ENCODE data around the gene THSD4.

Gene THSD4

DNA sequence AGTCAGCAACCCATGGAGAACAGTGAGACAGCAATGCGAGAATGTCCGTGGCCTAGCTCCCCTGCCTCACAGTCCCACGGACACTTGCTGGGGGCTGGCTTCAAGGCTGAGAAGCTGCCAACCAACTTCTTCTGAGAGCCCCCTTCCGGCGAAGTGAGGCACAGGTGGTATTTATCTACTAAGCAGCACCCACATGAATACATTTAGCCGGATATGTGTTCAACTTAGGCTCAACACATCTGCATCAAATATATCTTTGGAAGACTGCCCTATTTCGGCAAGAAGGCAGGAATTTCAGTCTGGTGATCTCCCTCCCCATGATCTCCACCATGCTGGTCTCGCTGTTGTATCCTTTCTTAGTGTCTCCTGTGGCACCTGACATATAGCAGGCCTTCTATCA is 354.1 kb downstream of the THSD4 start:
- no peak for DNase-seq

DNA sequence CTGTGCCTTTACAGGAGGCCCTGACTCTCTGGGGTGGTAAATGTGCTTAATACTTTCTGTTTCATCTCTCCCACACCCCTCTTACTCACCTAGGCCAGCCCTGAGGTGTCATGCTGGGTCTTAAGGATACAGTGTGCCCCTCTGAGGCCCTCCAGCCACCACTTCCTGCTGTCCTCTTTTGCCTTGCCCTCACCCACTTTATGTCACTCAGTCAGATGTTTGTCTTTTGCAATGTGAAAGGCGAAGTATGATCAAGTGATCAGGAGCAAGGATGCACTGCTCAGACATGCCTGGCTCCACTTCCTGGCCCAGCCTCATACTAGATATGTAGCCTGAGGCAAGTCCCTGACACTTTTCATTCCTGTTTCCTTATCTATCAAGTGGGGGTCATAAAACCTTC is 356.1 kb downstream of the THSD4 start:
- DNase-seq, result no peak

DNA sequence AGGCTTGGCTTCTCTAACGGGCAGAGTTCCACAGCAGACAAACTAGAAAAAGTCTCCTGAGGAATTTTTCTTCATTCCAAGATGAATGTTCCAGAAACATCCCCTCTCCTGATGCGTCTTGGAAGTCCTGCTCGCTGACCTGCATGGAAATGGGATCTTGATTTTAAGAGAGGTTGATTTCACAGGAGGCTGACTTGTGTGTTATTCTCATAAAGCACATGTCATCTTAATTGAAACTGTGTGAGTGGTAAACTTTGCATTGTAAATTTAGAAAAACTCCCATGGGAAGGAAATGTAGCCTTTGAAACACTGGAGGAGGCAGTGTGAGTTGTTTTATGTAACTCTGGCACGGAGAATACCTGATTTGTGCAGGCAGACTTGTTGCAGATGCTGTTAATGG is 357.3 kb downstream of the THSD4 start:
- no peak for DNase-seq

DNA sequence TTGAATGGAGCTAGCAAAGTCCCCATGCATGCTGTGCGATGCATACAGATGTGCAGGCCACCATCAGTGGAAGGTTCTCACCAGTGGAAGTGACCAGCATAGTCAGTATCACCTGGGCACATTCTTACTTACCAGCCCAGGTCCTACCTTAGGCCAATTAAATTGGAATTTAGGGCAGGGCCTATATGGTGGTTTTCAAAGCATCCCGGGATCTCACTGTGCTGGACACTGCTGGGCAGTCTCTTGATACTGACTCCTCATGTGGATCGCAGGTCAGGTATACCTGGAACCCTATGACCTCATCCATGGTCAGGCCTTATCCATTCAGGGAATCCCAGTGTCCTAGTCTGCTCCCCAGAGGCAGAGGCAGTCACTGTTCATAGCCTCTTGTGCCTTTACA is 358.5 kb downstream of the THSD4 start:
- DNase-seq, result no peak

- no peak for DNase-seq
Measured at GRCh38 chr15:71476823-71477222, 361.6 kb downstream of the THSD4 start.

GRCh38 chr15:71480556-71480955 is 365.3 kb downstream of the THSD4 start:
- DNase-seq, result no peak

DNA sequence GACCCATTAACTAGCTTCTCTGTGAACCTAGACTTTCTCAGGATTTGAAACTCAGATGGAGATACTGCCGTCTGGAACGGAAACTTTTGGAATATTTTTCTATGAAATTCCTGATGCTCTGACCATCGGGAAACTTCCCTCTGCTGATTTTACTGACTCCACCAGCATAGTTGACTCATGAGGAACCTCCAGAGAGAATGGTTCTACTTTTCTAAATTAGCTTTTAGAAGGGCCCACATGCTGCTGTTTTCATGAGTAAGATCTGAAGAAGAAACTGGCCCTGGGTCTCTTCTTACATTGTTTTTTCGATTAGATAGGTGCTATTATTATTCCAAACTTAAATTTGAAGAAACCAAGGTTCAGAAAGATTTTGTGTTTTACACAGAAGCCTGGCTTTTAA is 368.8 kb downstream of the THSD4 start:
- no peak for DNase-seq

DNA sequence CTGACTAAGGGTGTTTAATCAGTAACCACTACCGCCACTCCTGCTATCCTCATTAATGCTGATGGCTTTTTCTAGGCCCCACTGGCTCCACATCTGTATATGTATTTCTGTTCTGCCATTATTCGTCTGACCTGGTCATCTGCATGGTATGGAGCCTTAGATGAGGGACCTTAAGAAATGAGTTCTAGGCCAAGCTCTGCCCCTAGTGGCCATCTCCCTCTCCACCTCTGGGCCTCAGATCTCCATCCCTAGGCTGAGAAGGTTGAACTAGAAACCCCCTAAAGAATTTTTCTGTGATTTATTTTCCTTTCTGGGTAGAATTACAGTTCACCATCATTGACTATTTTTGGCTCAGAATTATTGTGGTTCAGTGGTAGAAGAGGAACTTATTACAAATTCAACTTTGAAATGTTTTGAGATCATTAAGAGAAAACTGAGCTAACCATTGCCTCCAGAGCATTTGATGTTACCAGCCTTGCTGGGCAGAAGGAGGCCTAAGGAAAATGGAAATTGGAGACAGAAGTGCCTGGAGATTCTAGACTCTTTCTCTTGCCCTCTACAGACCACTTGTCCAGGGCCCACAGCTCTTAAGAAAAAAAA is 369.9 kb downstream of the THSD4 start:
- no peak for DNase-seq

DNA sequence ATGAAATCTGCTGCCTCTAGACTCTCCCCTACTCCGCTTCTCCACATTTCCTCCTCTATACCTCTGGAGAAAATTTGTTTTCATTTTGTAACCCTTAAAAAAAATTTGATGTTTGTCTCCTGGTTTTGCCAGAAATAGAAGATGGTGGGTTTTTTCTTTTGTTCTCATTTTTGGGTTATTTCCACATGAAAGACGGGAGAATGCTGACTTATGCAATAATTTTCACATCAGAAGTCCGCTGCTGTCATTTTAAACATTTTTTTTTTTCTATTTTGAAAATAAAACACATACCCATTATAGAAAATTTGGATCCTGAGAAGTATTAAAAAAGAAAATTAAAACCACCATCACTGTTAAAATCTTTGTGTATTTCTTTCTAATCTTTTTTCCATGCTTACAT is 374.3 kb downstream of the THSD4 start:
- DNase-seq, result no peak

- no peak for DNase-seq
Measured at GRCh38 chr15:71493526-71493925, 378.3 kb downstream of the THSD4 start.

GRCh38 chr15:71494563-71495397 is 379.5 kb downstream of the THSD4 start:
- DNase-seq, result no peak

DNA sequence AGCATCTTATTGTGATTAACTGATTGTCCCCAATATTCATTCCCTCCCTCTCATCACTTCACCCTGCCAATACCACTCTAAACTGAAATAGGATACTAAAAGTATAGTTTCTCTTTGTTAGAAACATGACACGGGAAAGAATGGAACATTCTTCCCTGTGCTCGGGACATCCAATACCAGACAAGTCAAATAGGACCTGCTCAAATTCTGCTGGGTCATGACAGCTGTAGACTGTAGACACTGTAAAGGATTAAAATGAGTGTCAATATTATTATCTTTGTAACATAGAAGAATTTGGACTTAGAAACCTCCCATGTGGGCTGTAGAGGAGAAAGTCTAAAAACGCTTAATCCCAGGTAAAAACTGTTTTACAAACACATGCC is 380.1 kb downstream of the THSD4 start:
- no peak for DNase-seq

GRCh38 chr15:71496336-71496955 is 381.2 kb downstream of the THSD4 start:
- DNase-seq, result no peak

DNA sequence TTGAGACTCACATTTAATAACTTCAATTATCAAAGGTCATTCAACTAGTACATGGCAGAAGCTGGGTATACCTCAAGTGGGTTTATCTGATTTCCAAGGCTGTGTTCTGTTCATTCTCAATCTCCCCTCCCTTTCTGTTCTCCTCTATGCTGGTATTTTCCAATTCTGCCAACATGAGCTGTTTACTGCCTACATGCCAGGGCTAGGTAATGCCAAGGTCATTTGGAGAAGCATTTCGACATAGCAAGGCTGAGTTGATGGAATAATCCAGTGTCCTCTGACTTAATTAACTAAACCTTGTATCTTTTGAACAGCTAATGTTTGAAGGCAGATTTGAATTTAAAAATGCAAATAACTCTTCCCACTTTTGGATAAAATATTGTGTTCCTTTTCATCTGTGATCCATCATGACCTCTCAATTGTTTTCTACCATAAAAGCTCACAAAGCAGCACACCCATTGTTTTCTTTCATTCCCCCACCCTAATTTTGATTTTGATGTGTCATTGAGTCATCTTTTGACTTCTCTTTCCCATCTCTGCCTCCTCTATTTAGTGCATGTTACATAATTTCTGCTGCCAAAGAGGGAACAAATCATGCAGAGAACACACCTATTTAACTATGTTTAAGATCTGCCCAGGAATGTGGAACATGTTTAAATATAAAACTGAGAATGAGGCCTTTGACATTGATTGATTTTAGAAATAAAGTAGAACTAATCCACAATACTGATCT is 386.2 kb downstream of the THSD4 start:
- DNase-seq, result no peak

DNA sequence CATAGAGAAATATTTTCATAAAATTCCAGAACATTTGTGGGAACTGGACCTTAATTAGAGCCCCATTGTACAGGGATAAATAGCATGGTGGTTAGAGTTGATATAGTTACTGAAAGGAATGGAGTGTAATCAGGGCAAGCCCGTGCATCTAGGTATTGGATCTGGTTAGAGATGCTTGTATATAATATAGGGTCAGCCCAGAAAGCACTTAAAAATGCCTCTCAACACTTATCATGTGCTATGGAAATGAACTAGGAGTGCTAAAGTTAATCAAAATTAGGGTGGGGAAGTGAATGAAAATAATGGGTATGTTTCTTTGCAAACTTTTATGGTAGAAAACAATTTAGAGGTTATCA is 386.8 kb downstream of the THSD4 start:
- no peak for DNase-seq

- no peak for DNase-seq
Measured at GRCh38 chr15:71505962-71506361, 390.7 kb downstream of the THSD4 start.

GRCh38 chr15:71506946-71507345 is 391.7 kb downstream of the THSD4 start:
- DNase-seq, result no peak

DNA sequence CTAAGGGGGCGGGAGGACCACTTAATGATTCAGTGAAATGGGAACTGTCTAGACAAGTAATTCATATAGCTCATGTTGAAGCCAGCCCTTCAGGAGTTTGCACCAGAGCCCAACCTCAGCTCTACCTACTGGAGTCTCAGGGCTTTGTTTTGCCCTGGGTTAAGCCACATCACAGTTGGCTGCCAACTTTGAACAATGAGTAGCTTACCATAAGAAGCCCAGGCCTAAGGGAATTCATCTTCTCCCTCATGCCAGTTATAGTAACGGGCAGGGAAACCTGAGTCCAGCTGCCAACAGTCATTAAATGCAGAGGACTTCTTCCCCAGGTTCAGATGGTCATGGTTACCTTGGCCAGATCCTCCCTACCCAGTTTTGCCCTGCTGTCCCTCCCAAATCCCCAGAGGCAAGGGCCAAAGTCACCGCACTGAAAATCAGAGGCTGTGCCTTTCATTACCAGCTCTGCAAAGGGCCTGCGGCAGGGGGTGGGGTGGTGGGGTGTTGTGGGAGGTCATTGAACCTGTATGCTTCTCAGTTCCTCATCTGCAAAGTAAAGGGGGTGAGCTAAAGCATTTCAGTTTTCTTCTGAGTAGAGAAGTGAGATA is 392.9 kb downstream of the THSD4 start:
- DNase-seq, result no peak

GRCh38 chr15:71509139-71509538 is 393.9 kb downstream of the THSD4 start:
- DNase-seq, result no peak

- DNase-seq, result no peak
Measured at GRCh38 chr15:71510763-71511162, 395.5 kb downstream of the THSD4 start.

DNA sequence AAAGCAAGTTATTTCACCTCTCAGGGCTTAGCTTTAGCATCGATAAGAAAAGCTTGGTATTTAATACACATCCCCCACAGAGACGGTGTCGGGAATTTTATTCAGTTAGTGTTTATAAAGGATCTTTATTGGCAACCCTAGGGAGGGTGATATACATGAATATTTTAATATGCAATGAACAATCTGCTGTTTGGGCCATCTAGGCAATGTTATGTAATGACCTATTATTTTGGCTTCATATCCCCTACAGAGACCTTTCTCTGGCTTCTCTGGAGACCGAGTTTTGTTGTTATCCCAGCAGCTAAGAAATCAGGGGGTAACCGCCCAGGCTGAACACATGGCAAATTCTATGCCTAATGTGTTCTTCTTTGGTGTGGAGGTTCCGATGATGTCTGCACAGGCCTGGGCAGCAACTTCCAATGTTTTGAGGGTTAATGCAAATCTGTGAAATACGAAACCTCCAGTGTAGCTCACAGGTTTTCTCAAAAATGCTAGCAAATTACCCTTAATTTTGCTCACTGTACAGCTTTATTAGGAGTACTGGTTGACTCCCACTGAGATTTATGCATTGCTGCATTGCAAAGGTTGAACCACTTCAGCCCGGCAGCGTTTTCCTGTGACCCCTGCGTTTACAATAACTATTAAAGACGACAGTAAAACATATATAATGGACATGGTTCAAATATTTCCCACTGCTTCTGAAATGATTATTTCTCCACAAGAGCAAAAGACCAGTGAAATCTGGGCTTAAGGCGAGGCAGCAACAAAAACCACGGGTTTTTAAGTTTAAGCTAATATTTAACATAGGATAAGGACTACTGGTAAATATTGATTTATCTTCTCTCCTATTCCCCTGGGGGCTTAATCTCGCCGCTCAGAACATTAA is 396.8 kb downstream of the THSD4 start:
- DNase-seq, result no peak

DNA sequence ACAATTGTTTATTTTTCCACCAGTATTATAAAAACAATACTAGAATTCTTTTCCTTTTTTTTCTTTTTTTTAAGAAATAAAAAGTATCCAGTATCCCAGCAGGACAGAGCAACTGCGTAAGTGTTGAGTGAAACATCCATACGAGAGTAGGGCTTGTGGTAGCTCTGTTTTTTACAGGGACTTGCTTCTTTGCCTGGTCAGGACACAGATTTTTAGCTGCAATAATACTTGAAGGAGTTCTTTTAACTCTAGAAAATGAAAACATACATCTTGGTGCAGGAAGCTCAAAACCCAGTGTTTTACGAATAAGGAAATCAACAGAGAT is 397.4 kb downstream of the THSD4 start:
- no peak for DNase-seq
